ENCODE data around the gene TSPAN11. TPM values are rescaled to one million over a fixed set of nuclear protein-coding genes. Genes with fewer than 3 reads are reported as not detected.

Gene TSPAN11
- total and polyA plus RNA-seq, 2 experiments from 2014 or later, result 2.1 to 6.0 TPM

- no peak for TF ChIP-seq REST (IDR thresholded peaks at IDR 0.05; ENCODE audit: unreplicated experiment)
Measured at GRCh38 chr12:30945443-30946164, 19.1 kb downstream of the TSPAN11 start (continued).

GRCh38 chr12:30952015-30952414, 25.5 kb downstream of the TSPAN11 start:
- Mint-ChIP-seq H3K9me3 (peaks cover 10% of the 10 kb centered on the region; the same call in 1 of the 3 replicates), H3K4me1 (peaks cover 17% of the 10 kb centered on the region), H3K4me3 (no peak overlapping the region), H3K36me3 (ENCODE audit: low read depth) (peaks cover 13% of the 10 kb centered on the region), H3K27me3 (ENCODE audit: insufficient read depth, low read depth, poor library complexity) (peaks cover 2% of the 10 kb centered on the region), H3K27ac (no peak overlapping the region)
- DNase-seq (ENCODE audit: low spot score) (no peak), ATAC-seq (peak; percentile 56)
- H3K27ac ChIP-seq (ENCODE audit: low read depth), result no peak overlapping the region
- H3K27me3 ChIP-seq (ENCODE audit: insufficient read depth), result no peaks in the 10 kb centered on the region
- H3K4me2 ChIP-seq, result no peak overlapping the region
- no peak overlapping the region for H2AFZ ChIP-seq
- H3K4me3 ChIP-seq, result no peak overlapping the region
- H3K4me1 ChIP-seq (ENCODE audit: insufficient read depth), result no peaks in the 10 kb centered on the region; the same call in 1 of the 2 replicates
- no peaks in the 10 kb centered on the region for H4K20me1 ChIP-seq (replicated peaks; ENCODE audit: insufficient read depth)
- peaks cover 6% of the 10 kb centered on the region; the same call in 1 of the 2 replicates for H3K36me3 ChIP-seq (ENCODE audit: insufficient read depth)
- 0 out of 2 replicates have a peak, but pooled peaks cover 4% of the 10 kb centered on the region for H3K9me2 ChIP-seq (ENCODE audit: insufficient read depth)
- no peaks in the 10 kb centered on the region for H3F3A ChIP-seq (replicated peaks; ENCODE audit: low read depth)
- no peaks in the 10 kb centered on the region for H3K79me2 ChIP-seq (replicated peaks; ENCODE audit: insufficient read depth)
- TF ChIP-seq EZH2phosphoT487 (IDR thresholded peaks at IDR 0.05; ENCODE audit: unreplicated experiment) (no peak), STAT1 (IDR thresholded peaks at IDR 0.05; ENCODE audit: unreplicated experiment) (no peak), ZNF114 (CRISPR knock-in tag; IDR thresholded peaks at IDR 0.05) (no peak), ZNF331 (CRISPR knock-in tag; IDR thresholded peaks at IDR 0.05; ENCODE audit: low read depth) (no peak), REST (IDR thresholded peaks at IDR 0.05; ENCODE audit: unreplicated experiment) (no peak), EZH2 (IDR thresholded peaks at IDR 0.05; ENCODE audit: low read depth, unreplicated experiment) (no peak), JUNB (IDR thresholded peaks at IDR 0.05; ENCODE audit: unreplicated experiment) (no peak), NANOG (IDR thresholded peaks at IDR 0.05; ENCODE audit: borderline replicate concordance) (no peak), ZNF462 (CRISPR knock-in tag; IDR thresholded peaks at IDR 0.05) (no peak), CREB1 (CRISPR knock-in tag; IDR thresholded peaks at IDR 0.05; ENCODE audit: low read depth) (no peak)

Data from GM23338 (cell line).